HG03378 (cell line): ENCODE measurements around the gene TSEN54.

Experiments
- ATAC-seq: cut with Tn5 transposase; IDR thresholded peaks from one replicate; pipeline ENCODE4 v1.9.1; 2021; ENCODE audit warnings: mild to moderate bottlenecking, moderate library complexity; ENCODE audit not compliant: unreplicated experiment

TSEN54 gene

GRCh38 chr17:75488693-75489510 lies 27.4 kb upstream of the TSEN54 start:
- no peak for ATAC-seq

- no peak for ATAC-seq
These were observed 26.8 kb upstream of the TSEN54 start for GRCh38 chr17:75489511-75489955.

GRCh38 chr17:75490173-75490743 lies 26.1 kb upstream of the TSEN54 start:
- no peak for ATAC-seq

GRCh38 chr17:75490953-75491649 lies 25.2 kb upstream of the TSEN54 start:
- ATAC-seq, result no peak

- ATAC-seq, result no peak
These were observed 24.6 kb upstream of the TSEN54 start for GRCh38 chr17:75491680-75492079.

GRCh38 chr17:75492555-75493168 lies 23.7 kb upstream of the TSEN54 start:
- ATAC-seq, result no peak

GRCh38 chr17:75493476-75494129 lies 22.7 kb upstream of the TSEN54 start:
- ATAC-seq, result no peak

GRCh38 chr17:75494326-75494877 lies 21.9 kb upstream of the TSEN54 start:
- no peak for ATAC-seq

- no peak for ATAC-seq
These were observed 20.3 kb upstream of the TSEN54 start for GRCh38 chr17:75496005-75496404.

- ATAC-seq, result no peak
These were observed 18.1 kb upstream of the TSEN54 start for GRCh38 chr17:75498039-75498725.

- ATAC-seq, result no peak
These were observed 17.6 kb upstream of the TSEN54 start for GRCh38 chr17:75498726-75499213.

GRCh38 chr17:75499313-75500022 lies 16.9 kb upstream of the TSEN54 start:
- no peak for ATAC-seq

- ATAC-seq, result no peak
These were observed 15.7 kb upstream of the TSEN54 start for GRCh38 chr17:75500419-75501216.

- no peak for ATAC-seq
These were observed 14.8 kb upstream of the TSEN54 start for GRCh38 chr17:75501378-75502071.

GRCh38 chr17:75502072-75502720 lies 14.1 kb upstream of the TSEN54 start:
- ATAC-seq, result no peak

- ATAC-seq, result no peak
These were observed 13.5 kb upstream of the TSEN54 start for GRCh38 chr17:75502721-75503329.
